ENCODE data around the gene MT1HL1. TPM values are rescaled to one million over a fixed set of nuclear protein-coding genes. Genes with fewer than 3 reads are reported as not detected.

The MT1HL1 gene
- total RNA-seq, 1 donor from 2014 or later: not detected

DNA sequence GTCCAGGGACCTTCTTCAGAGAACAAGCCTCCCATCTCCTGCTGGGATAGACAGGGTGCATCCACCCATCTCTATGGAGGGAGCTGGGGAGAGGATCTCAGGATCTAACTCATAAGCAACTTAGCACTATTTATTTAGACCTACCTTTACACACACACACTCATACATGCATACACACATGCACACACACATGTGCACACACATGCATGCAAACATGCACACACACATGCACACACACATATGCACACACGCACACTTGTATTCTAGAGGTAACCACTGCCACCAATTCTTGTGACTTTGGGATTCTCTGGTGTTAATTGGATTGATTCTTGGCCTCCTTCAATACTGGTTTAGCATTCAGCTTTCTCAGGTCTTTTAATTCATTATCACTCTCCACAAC lies 9.8 kb downstream of the MT1HL1 start:
- Mint-ChIP-seq H3K36me3 (ENCODE audit: insufficient read depth) (no peaks in the 10 kb centered on the region), H3K9me3 (ENCODE audit: low read depth) (peaks cover 13% of the 10 kb centered on the region), H3K4me3 (ENCODE audit: low read depth) (no peak overlapping the region), H3K4me1 (ENCODE audit: low read depth) (no peaks in the 10 kb centered on the region), H3K27me3 (peaks cover 8% of the 10 kb centered on the region), H3K27ac (no peak overlapping the region)
- DNase-seq (ENCODE audit: low spot score, unreplicated experiment): no peak
- TF ChIP-seq, protein P1, sequence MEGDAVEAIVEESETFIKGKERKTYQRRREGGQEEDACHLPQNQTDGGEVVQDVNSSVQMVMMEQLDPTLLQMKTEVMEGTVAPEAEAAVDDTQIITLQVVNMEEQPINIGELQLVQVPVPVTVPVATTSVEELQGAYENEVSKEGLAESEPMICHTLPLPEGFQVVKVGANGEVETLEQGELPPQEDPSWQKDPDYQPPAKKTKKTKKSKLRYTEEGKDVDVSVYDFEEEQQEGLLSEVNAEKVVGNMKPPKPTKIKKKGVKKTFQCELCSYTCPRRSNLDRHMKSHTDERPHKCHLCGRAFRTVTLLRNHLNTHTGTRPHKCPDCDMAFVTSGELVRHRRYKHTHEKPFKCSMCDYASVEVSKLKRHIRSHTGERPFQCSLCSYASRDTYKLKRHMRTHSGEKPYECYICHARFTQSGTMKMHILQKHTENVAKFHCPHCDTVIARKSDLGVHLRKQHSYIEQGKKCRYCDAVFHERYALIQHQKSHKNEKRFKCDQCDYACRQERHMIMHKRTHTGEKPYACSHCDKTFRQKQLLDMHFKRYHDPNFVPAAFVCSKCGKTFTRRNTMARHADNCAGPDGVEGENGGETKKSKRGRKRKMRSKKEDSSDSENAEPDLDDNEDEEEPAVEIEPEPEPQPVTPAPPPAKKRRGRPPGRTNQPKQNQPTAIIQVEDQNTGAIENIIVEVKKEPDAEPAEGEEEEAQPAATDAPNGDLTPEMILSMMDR (IDR thresholded peaks at IDR 0.05; ENCODE audit: unreplicated experiment): no peak

DNA sequence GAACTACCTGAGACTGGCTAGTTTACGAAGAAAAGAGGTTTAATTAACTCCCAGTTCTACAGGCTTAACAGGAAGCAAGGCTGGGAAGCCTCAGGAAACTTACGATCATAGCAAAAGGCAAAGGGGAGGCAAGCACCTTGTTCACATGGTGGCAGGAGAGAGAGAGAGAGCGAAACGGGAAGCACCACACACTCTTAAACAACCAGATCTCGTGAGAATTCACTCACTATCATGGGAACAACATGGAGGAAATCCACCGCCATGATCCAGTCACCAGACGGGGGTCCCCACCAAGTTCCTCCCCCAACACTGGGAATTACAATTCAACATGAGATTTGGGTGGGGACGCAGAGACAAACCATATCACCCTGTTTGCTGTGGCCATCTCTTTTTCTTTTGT lies 11.8 kb downstream of the MT1HL1 start:
- Mint-ChIP-seq H3K36me3 (ENCODE audit: insufficient read depth) (no peaks in the 10 kb centered on the region), H3K27ac (no peak overlapping the region), H3K27me3 (no peaks in the 10 kb centered on the region), H3K4me3 (ENCODE audit: low read depth) (no peak overlapping the region), H3K4me1 (ENCODE audit: low read depth) (no peaks in the 10 kb centered on the region), H3K9me3 (ENCODE audit: low read depth) (peaks cover 13% of the 10 kb centered on the region)
- DNase-seq (ENCODE audit: low spot score, unreplicated experiment): no peak
- TF ChIP-seq, protein P1 (IDR thresholded peaks at IDR 0.05; ENCODE audit: unreplicated experiment): no peak

DNA sequence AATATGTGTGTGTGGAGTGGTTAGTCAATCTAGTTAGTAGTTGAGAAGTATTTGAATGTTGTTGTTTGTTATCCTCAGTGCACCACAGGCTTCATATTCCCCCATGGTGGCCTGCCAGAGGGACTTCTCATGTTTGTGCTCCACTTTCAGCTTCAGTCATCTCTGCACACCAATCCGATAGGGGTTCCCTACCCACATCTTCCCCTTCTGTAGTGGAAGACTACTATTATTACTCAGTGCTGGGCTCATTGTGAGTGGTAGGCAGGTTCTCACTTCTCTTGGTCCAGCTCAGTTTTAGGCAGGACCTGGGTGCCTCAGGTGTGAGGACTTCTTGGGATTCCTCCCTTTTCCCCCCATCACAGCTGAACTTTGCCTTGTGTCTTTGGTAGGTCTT lies 14.2 kb downstream of the MT1HL1 start:
- Mint-ChIP-seq H3K9me3 (ENCODE audit: low read depth) (peaks cover 15% of the 10 kb centered on the region), H3K4me3 (ENCODE audit: low read depth) (no peak overlapping the region), H3K27ac (no peak overlapping the region), H3K4me1 (ENCODE audit: low read depth) (no peaks in the 10 kb centered on the region), H3K27me3 (peaks cover 8% of the 10 kb centered on the region), H3K36me3 (ENCODE audit: insufficient read depth) (no peaks in the 10 kb centered on the region)
- DNase-seq (ENCODE audit: low spot score, unreplicated experiment): no peak
- TF ChIP-seq, protein P1 (IDR thresholded peaks at IDR 0.05; ENCODE audit: unreplicated experiment): no peak

DNA sequence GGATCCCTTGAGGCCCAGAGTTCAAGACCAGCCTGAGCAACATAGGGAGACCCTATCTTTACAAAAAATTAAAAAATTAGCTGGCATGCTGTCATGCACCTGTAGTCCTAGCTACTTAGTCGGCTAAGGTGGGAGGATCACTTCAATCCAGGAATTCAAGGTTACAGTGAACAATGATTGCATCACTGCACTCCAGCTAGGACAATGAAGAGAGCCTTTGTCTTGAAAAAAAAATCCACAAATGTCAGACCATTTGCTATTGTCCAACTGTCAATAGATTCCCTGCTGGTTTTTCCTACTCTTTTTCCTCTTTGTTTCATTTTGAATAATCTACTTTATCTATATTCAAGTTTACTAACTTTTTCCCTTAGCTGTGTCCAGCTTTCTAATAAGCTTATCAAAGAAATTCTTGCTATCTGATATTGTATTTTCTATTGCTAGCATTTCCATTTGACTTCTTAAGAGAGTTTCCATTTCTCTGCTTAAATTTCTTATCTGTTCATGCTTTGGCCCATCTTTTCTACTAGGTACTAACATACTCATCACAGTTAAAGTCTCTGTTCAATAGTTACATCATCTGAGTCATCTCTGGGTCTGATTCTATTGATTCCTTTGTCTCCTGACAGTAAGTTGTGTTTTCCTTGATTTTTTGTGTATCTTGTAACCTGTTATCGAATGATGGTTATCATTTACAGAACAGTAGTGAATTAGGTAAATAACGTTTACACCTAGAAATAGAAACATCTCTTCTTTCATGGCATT lies 14.8 kb downstream of the MT1HL1 start:
- no peaks in the 10 kb centered on the region for H3K4me1 Mint-ChIP-seq (ENCODE audit: low read depth)
- DNase-seq (ENCODE audit: low spot score, unreplicated experiment): no peak
- H3K36me3 Mint-ChIP-seq (ENCODE audit: insufficient read depth): no peaks in the 10 kb centered on the region
- H3K27ac Mint-ChIP-seq: no peak overlapping the region
- TF ChIP-seq, protein P1 (IDR thresholded peaks at IDR 0.05; ENCODE audit: unreplicated experiment): no peak
- peaks cover 15% of the 10 kb centered on the region for H3K9me3 Mint-ChIP-seq (ENCODE audit: low read depth)
- H3K27me3 Mint-ChIP-seq: peaks cover 9% of the 10 kb centered on the region
- H3K4me3 Mint-ChIP-seq (ENCODE audit: low read depth): no peak overlapping the region

DNA sequence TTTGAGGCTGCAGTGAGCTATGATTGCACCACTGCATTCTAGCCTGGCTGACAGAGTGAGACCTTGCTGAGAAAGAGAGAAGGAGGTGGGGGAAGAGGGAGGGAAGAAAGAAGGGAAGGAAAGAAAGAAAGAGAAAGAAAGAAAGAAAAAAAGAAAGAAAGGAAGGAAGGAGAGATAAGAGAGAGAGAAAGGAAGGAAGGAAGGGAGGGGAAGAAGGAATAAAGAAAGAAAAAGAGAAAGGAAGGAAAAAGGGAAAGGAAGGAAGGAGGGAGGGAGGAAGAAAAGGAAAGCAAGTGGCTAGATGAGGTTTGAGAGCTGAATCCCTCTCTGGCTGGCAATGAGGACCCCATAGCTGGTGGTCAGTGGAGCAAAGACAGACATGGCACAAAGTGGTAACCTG lies 20.4 kb downstream of the MT1HL1 start:
- Mint-ChIP-seq H3K9me3 (ENCODE audit: low read depth) (peaks cover 3% of the 10 kb centered on the region), H3K27me3 (peaks cover 24% of the 10 kb centered on the region), H3K27ac (no peak overlapping the region), H3K4me3 (ENCODE audit: low read depth) (no peak overlapping the region), H3K36me3 (ENCODE audit: insufficient read depth) (no peaks in the 10 kb centered on the region), H3K4me1 (ENCODE audit: low read depth) (no peaks in the 10 kb centered on the region)
- no peak for DNase-seq (ENCODE audit: low spot score, unreplicated experiment)
- TF ChIP-seq, protein P1 (IDR thresholded peaks at IDR 0.05; ENCODE audit: unreplicated experiment): no peak

Data from progenitor cell of endocrine pancreas (in vitro differentiated cells).